SJSA1 (cell line): ENCODE data around the gene TGFB2. TPM values are rescaled to one million over a fixed set of nuclear protein-coding genes. Genes with fewer than 3 reads are reported as not detected.

Source experiments
- DNase-seq, 2 experiments: peaks; one replicate each; pipeline ENCODE4 v3.0.0-alpha.2; 2015 to 2020; ENCODE audit warnings: low spot score in 2 of 2, low read depth in 1 of 2
- H3K27ac ChIP-seq: fragments of 250-450 bp; sonication (Bioruptor Pico); 2 replicates; pipeline ENCODE4 v1.5.1; 2020; ENCODE audit warnings: mild to moderate bottlenecking, moderate library complexity
- H3K27me3 ChIP-seq: fragments of 250-450 bp; sonication (Bioruptor Pico); replicated peaks from 2 replicates; pipeline ENCODE4 v1.5.1; 2020; ENCODE audit warnings: mild to moderate bottlenecking, moderate library complexity
- H3K36me3 ChIP-seq: fragments of 250-450 bp; sonication (Bioruptor Pico); 2 replicates; pipeline ENCODE4 v1.5.1; 2020; ENCODE audit warnings: mild to moderate bottlenecking
- H3K4me1 ChIP-seq: fragments of 250-450 bp; sonication (Bioruptor Pico); replicated peaks from 2 replicates; pipeline ENCODE4 v1.6.1; 2021; ENCODE audit warnings: mild to moderate bottlenecking
- H3K4me3 ChIP-seq: fragments of 250-450 bp; sonication (Bioruptor Pico); 2 replicates; pipeline ENCODE4 v1.5.1; 2020; ENCODE audit warnings: mild to moderate bottlenecking
- H3K9me3 ChIP-seq: fragments of 250-450 bp; sonication (Bioruptor Pico); replicated peaks from 2 replicates; pipeline ENCODE4 v1.5.1; 2020; ENCODE audit warnings: mild to moderate bottlenecking
- total RNA-seq: library from RNA; depleted of rRNA; stranded (reverse); fragments of >200 nt; shearing (Covaris generic); gene quantifications from 2 replicates; pipeline ENCODE4 v1.2.3, GENCODE V29; 2014; rRNA removed

The TGFB2 gene
- 3.4 and 7.4 TPM in 2 replicates for total RNA-seq

GRCh38 chr1:218344814-218345672 lies at the start of gene TGFB2:
Gene TGFB2 (plus strand): TSS chr1:218345336. CDS start chr1:218346702, 1,366 bp downstream.
- Histone ChIP-seq H3K9me3 (no peaks in the 10 kb centered on the region), H3K36me3 (no peaks in the 10 kb centered on the region), H3K4me3 (peak within 1 kb of the TSS; percentile 52), H3K27me3 (no peaks in the 10 kb centered on the region), H3K4me1 (peaks cover 28% of the 10 kb centered on the region), H3K27ac (peak within 1 kb of the TSS; percentile 44)
- peak; percentile 64 to 86 for DNase-seq

DNA sequence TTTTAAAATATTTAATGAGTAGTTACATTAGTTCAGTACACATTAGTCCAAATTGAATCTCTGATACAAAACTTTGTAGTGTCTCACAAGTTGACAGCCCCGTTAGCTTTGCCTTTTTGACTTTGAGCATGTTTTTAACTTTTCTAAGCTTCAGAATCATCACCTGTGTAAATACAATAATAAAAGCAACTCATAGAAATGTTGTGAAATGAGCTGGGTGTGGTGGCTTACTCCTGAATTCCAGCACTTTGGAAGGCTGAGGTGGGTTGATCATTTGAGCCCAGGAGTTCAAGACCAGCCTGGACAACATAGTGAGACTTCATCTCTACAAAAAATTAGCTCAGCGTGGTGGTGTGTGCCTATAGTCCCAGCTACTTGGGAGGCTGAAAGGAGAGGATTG lies 49.0 kb upstream of the TGFB2 start:
- H3K4me3 ChIP-seq: no peak overlapping the region
- H3K27ac ChIP-seq: no peak overlapping the region
- H3K4me1 ChIP-seq: peaks cover 6% of the 10 kb centered on the region; the same call in 1 of the 2 replicates
- H3K27me3 ChIP-seq: no peaks in the 10 kb centered on the region
- H3K36me3 ChIP-seq: no peaks in the 10 kb centered on the region
- no peaks in the 10 kb centered on the region for H3K9me3 ChIP-seq
- DNase-seq: no peak

- Histone ChIP-seq H3K27me3 (no peaks in the 10 kb centered on the region), H3K27ac (no peak overlapping the region), H3K9me3 (no peaks in the 10 kb centered on the region), H3K4me1 (peaks cover 6% of the 10 kb centered on the region; the same call in 1 of the 2 replicates), H3K36me3 (no peaks in the 10 kb centered on the region), H3K4me3 (no peak overlapping the region)
- DNase-seq: no peak
Observed at GRCh38 chr1:218297461-218297860, 47.7 kb upstream of the TGFB2 start.

- no peaks in the 10 kb centered on the region for H3K27me3 ChIP-seq
- no peak overlapping the region for H3K27ac ChIP-seq
- peaks cover 6% of the 10 kb centered on the region; the same call in 1 of the 2 replicates for H3K4me1 ChIP-seq
- no peak for DNase-seq
- no peaks in the 10 kb centered on the region for H3K9me3 ChIP-seq
- H3K36me3 ChIP-seq: no peaks in the 10 kb centered on the region
- H3K4me3 ChIP-seq: no peak overlapping the region
Observed at GRCh38 chr1:218297867-218298266, 47.3 kb upstream of the TGFB2 start.

- Histone ChIP-seq H3K4me3 (no peak overlapping the region), H3K4me1 (peaks cover 6% of the 10 kb centered on the region; the same call in 1 of the 2 replicates), H3K27me3 (no peaks in the 10 kb centered on the region), H3K27ac (no peak overlapping the region), H3K36me3 (no peaks in the 10 kb centered on the region), H3K9me3 (no peaks in the 10 kb centered on the region)
- no peak for DNase-seq
Observed at GRCh38 chr1:218298398-218298797, 46.7 kb upstream of the TGFB2 start.

DNA sequence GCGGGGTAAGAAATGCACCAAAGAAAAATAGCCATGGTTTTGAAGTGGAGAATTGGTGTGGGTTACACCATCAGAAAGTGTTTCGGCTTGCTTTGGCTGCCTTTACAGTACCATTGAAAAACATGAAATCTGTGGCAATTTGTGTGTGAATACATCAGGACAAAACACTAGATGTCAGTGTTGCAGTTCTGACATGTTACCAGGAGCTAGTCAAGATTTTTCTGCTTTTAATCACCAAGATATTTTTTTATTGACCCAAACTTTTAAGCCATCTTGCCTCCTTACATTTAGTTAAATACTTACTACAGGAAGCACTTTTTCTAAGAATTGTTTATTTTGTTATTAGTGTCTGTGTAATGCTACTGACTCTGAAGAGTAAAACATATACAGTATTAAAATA lies 45.7 kb upstream of the TGFB2 start:
- peak in 1 of 2 experiments; percentile 41 for DNase-seq
- no peak overlapping the region for H3K4me3 ChIP-seq
- no peaks in the 10 kb centered on the region for H3K36me3 ChIP-seq
- H3K9me3 ChIP-seq: no peaks in the 10 kb centered on the region
- H3K4me1 ChIP-seq: peaks cover 6% of the 10 kb centered on the region; the same call in 1 of the 2 replicates
- no peak overlapping the region for H3K27ac ChIP-seq
- no peaks in the 10 kb centered on the region for H3K27me3 ChIP-seq

DNA sequence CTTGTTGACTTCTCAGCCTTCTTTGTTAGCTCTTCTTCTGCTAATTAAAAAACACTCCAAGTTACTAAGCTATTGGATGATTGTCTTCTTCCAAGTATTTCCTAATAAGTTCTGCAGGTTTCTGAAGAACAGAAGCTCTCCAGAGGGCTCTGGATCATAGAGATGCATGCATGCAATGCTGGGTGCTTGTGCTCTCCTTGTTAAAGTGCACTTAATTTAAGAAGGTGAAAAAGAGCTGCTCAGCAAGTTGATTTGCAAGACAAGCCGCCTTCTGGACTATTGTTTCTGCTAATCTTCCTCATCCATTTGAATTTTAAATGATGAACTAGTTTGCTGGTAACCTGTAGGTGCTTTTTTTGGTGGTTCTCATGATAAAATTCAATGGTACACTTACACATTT lies 43.9 kb upstream of the TGFB2 start:
- Histone ChIP-seq H3K27me3 (no peaks in the 10 kb centered on the region), H3K9me3 (no peaks in the 10 kb centered on the region), H3K4me3 (no peak overlapping the region), H3K4me1 (peaks cover 6% of the 10 kb centered on the region; the same call in 1 of the 2 replicates), H3K36me3 (peaks cover 7% of the 10 kb centered on the region), H3K27ac (no peak overlapping the region)
- no peak for DNase-seq

- no peaks in the 10 kb centered on the region for H3K27me3 ChIP-seq
- peaks cover 7% of the 10 kb centered on the region for H3K36me3 ChIP-seq
- DNase-seq: no peak
- no peak overlapping the region for H3K4me3 ChIP-seq
- no peak overlapping the region for H3K27ac ChIP-seq
- peaks cover 6% of the 10 kb centered on the region; the same call in 1 of the 2 replicates for H3K4me1 ChIP-seq
- H3K9me3 ChIP-seq: no peaks in the 10 kb centered on the region
Observed at GRCh38 chr1:218302155-218302554, 43.0 kb upstream of the TGFB2 start.

- no peak for DNase-seq
- Histone ChIP-seq H3K4me1 (peaks cover 6% of the 10 kb centered on the region; the same call in 1 of the 2 replicates), H3K4me3 (no peak overlapping the region), H3K27ac (no peak overlapping the region), H3K27me3 (no peaks in the 10 kb centered on the region), H3K9me3 (no peaks in the 10 kb centered on the region), H3K36me3 (peaks cover 7% of the 10 kb centered on the region)
Observed at GRCh38 chr1:218303176-218303879, 41.8 kb upstream of the TGFB2 start.

DNA sequence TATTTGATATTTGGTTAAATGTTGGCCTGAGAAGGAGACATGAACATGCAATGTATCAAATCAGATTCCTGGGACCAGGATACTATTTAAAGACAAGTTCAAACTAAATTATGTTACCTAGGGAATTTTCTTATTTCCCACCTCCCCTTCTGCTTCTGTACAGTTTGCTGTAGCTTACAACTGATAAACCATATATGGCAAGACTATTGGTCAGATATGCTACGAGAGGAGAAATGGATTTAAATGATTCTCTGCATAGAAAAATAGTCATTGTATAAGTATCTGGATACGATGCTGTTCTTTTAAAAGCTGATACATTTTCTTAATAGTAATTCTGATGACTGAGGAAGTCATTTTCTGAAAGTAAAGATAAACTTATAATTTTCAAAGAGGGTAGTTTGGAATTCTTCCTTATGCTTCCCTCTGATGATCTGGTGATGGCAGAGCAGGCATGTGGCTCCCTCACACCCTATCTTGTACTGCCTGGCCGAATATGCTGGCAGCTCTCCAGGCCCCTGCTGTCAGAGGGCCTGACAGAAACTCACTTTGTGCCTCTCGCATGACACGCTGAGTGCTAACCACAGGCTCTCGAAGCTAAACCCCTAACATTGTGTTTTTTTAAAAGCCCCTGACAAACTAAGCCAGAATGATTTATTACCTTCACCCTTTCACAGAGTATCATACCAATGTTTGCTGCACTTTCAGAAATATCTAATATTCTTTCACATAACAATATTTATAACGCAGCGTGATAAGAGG lies 40.7 kb upstream of the TGFB2 start:
- no peak overlapping the region for H3K4me3 ChIP-seq
- DNase-seq: peak; percentile 43 to 71
- no peaks in the 10 kb centered on the region for H3K27me3 ChIP-seq
- H3K27ac ChIP-seq: no peak overlapping the region
- peaks cover 7% of the 10 kb centered on the region for H3K36me3 ChIP-seq
- H3K4me1 ChIP-seq: peaks cover 3% of the 10 kb centered on the region; the same call in 1 of the 2 replicates
- H3K9me3 ChIP-seq: no peaks in the 10 kb centered on the region

- Histone ChIP-seq H3K36me3 (peaks cover 10% of the 10 kb centered on the region), H3K4me3 (no peak overlapping the region), H3K27ac (no peak overlapping the region), H3K9me3 (no peaks in the 10 kb centered on the region), H3K4me1 (no peaks in the 10 kb centered on the region), H3K27me3 (no peaks in the 10 kb centered on the region)
- no peak for DNase-seq
Observed at GRCh38 chr1:218305472-218306064, 39.6 kb upstream of the TGFB2 start.

DNA sequence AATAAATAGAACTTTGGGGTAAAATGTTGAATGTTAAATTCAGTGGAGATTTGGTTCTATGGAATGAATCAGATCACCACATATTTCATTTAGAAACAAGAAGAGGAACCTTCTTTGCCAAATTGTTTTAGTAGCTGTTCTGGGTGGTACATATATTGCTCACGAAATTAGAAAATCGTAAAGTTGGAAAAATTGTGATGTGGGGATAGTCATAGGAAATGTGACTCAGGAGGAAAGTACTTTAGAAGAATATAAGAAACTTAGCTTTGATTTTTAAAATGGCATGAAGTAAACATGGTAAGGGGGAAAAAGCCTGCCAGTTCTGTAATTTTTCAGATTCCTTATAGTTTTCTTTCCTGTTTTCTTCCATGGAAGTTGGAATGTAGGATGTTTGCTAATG lies 32.6 kb upstream of the TGFB2 start:
- Histone ChIP-seq H3K27ac (peak overlapping the region; percentile 83), H3K4me3 (no peak overlapping the region; the same call in 1 of the 2 replicates)
- DNase-seq: peak in 1 of 2 experiments; percentile 61

GRCh38 chr1:218314316-218314715 lies 30.8 kb upstream of the TGFB2 start:
- Histone ChIP-seq H3K36me3 (peaks cover 26% of the 10 kb centered on the region), H3K9me3 (no peaks in the 10 kb centered on the region), H3K27ac (peak overlapping the region; percentile 11; the same call in 1 of the 2 replicates), H3K4me1 (peaks cover 36% of the 10 kb centered on the region), H3K27me3 (no peaks in the 10 kb centered on the region), H3K4me3 (no peak overlapping the region)
- no peak for DNase-seq

More for the DNA sequence above, 32.6 kb upstream of the TGFB2 start:
- peaks cover 26% of the 10 kb centered on the region for H3K36me3 ChIP-seq
- H3K9me3 ChIP-seq: no peaks in the 10 kb centered on the region
- H3K4me1 ChIP-seq: peaks cover 36% of the 10 kb centered on the region
- no peaks in the 10 kb centered on the region for H3K27me3 ChIP-seq
